Activated CD4-positive, alpha-beta T cell treated with anti-CD3 and anti-CD28 coated beads, Interleukin-2, amount 50 U/mL, for 4 hours (primary cell): ENCODE results near the gene KLHL14.

Source experiments
- DNase-seq, 2 experiments: peaks; one replicate each; pipeline ENCODE4 v3.0.0-alpha.2; 2020

The KLHL14 gene

GRCh38 chr18:32629981-32630700 lies 142.7 kb downstream of the KLHL14 start:
- DNase-seq = no peak

GRCh38 chr18:32629292-32629691 lies 143.5 kb downstream of the KLHL14 start:
- no peak for DNase-seq

GRCh38 chr18:32624182-32624723 lies 148.6 kb downstream of the KLHL14 start:
- no peak for DNase-seq

GRCh38 chr18:32623563-32623962 lies 149.3 kb downstream of the KLHL14 start:
- no peak for DNase-seq
